ENCODE results near the gene OR2T1. TPM values are rescaled to one million over a fixed set of nuclear protein-coding genes. Genes with fewer than 3 reads are reported as not detected.

The OR2T1 gene
- total RNA-seq (2021; fragmentation: NEBNext Ultra II Directional; extraction: Animal tissue kit (Norgen Biotek cat#: 25700)): not detected
- long read RNA-seq: 0 reads

GRCh38 chr1:248402748-248403147, at the start of gene OR2T1:
TSS of gene OR2T1 (plus strand) at chr1:248403048. CDS start at chr1:248406148, 3,100 bp downstream.
- H3K27ac Mint-ChIP-seq: no peak within 1 kb of the TSS
- peaks cover 26% of the 10 kb centered on the region for H3K9me3 Mint-ChIP-seq
- no peak for DNase-seq
- TF ChIP-seq CTCF (IDR thresholded peaks at IDR 0.05): no peak
- H3K4me1 Mint-ChIP-seq (ENCODE audit: low read depth): no peaks in the 10 kb centered on the region
- H3K4me3 Mint-ChIP-seq: no peak within 1 kb of the TSS
- H3K36me3 Mint-ChIP-seq (ENCODE audit: low read depth): no peaks in the 10 kb centered on the region; the same call in 1 of the 2 replicates
- no peaks in the 10 kb centered on the region for H3K27me3 Mint-ChIP-seq (ENCODE audit: insufficient read depth)

GRCh38 chr1:248359415-248359814, 43.4 kb upstream of the OR2T1 start:
- no peak for TF ChIP-seq CTCF (IDR thresholded peaks at IDR 0.05)
- no peak overlapping the region for H3K4me3 Mint-ChIP-seq

GRCh38 chr1:248361121-248361715, 41.6 kb upstream of the OR2T1 start, which contains the start of gene OR2T4:
TSS of gene OR2T4 (plus strand) at chr1:248361665. CDS start at chr1:248361665, 0 bp downstream.
- TF ChIP-seq CTCF (IDR thresholded peaks at IDR 0.05): no peak
- Mint-ChIP-seq H3K27ac (no peak within 1 kb of the TSS), H3K36me3 (ENCODE audit: low read depth) (peaks cover 11% of the 10 kb centered on the region), H3K9me3 (peaks cover 39% of the 10 kb centered on the region), H3K4me1 (ENCODE audit: low read depth) (no peaks in the 10 kb centered on the region), H3K4me3 (no peak within 1 kb of the TSS), H3K27me3 (ENCODE audit: insufficient read depth) (no peaks in the 10 kb centered on the region; the same call in 1 of the 2 replicates)
- DNase-seq: no peak

More at GRCh38 chr1:248359415-248359814, 43.4 kb upstream of the OR2T1 start:
- Mint-ChIP-seq H3K27ac (no peak overlapping the region), H3K4me1 (ENCODE audit: low read depth) (no peaks in the 10 kb centered on the region), H3K27me3 (ENCODE audit: insufficient read depth) (no peaks in the 10 kb centered on the region; the same call in 1 of the 2 replicates), H3K36me3 (ENCODE audit: low read depth) (peaks cover 11% of the 10 kb centered on the region), H3K9me3 (peaks cover 22% of the 10 kb centered on the region)
- DNase-seq: no peak

GRCh38 chr1:248366609-248367008, 36.2 kb upstream of the OR2T1 start:
- DNase-seq: no peak
- no peak for TF ChIP-seq CTCF (IDR thresholded peaks at IDR 0.05)
- Mint-ChIP-seq H3K4me1 (ENCODE audit: low read depth) (no peaks in the 10 kb centered on the region), H3K36me3 (ENCODE audit: low read depth) (peaks cover 11% of the 10 kb centered on the region), H3K4me3 (no peak overlapping the region), H3K9me3 (peaks cover 62% of the 10 kb centered on the region), H3K27me3 (ENCODE audit: insufficient read depth) (no peaks in the 10 kb centered on the region), H3K27ac (no peak overlapping the region)

- Mint-ChIP-seq H3K4me1 (ENCODE audit: low read depth) (no peaks in the 10 kb centered on the region), H3K36me3 (ENCODE audit: low read depth) (no peaks in the 10 kb centered on the region), H3K4me3 (no peak overlapping the region), H3K9me3 (peaks cover 68% of the 10 kb centered on the region), H3K27me3 (ENCODE audit: insufficient read depth) (no peaks in the 10 kb centered on the region), H3K27ac (no peak overlapping the region)
- TF ChIP-seq CTCF (IDR thresholded peaks at IDR 0.05): no peak
- DNase-seq: no peak
Measured at GRCh38 chr1:248372394-248372793, 30.5 kb upstream of the OR2T1 start.
